Esophagus muscularis mucosa (tissue), 4 donors: Measurements from ENCODE around the gene SIK3.

Experiments
- CTCF ChIP-seq, 3 experiments: fragments of 200-600 bp in 2 of 3; fragments of 450-650 bp in 1 of 3; sonication (generic) in 2 of 3; IDR thresholded peaks; one replicate each; pipeline ENCODE4 v1.5.1; 2017 to 2019; ENCODE audit warnings: antibody characterized with exemption in 3 of 3, mild to moderate bottlenecking in 2 of 3, moderate library complexity in 1 of 3
- EP300 ChIP-seq: sonication (generic); formaldehyde crosslinking; IDR thresholded peaks from one replicate; pipeline ENCODE4 v1.6.1; 2017; ENCODE audit warnings: antibody characterized with exemption
- POLR2A ChIP-seq: fragments of 450-650 bp; IDR thresholded peaks from one replicate; pipeline ENCODE4 v1.6.1; 2017; ENCODE audit warnings: antibody characterized with exemption, moderate library complexity, mild to moderate bottlenecking, low read depth

DNA sequence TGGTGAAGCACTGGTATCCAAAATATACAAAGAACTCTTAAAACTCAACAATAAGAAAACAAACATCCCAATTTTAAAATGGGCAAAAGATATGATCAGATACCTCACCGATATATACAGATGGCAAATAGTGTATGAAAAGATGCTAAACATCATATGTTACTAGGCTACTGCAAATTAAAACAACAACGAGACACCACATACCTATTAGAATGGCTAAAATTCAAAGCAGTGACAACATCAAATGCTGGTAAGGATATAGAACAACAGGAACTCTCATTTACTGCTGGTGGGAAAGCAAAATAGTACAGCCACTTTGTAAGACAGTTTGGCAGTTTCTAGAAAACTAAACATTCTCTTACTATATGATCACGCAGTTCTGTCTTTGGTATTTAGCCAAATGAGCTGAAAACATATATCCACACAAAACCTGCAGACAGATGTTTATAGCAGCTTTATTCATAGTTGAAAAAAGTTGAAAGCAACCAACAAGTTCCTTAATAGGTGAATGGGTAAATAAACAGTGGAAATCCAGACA is 38.5 kb downstream of the SIK3 start:
- TF ChIP-seq CTCF (IDR thresholded peaks at IDR 0.05) (no peak), POLR2A (no peak), EP300 (no peak)
